ENCODE results near the gene PWWP2A.

DNA sequence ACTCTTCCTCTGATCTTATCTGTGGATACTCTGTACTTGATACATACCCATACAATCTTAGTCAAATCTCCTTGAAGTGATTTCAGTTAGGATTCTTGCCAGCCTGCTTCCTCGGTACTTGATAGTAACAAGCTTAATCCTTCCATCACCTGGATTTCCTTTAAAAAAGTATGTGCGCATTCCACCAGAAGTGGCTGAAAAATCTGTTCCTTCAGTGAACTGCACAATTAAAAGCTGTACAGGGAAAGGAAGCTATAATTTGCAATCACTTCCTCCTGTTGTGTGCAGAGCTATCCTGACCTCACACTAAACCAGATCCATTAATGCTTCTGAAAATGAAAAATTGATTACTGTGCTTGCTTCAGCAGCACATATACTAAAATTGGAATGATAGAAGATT lies 47.3 kb downstream of the PWWP2A start:
- TF ChIP-seq EP300 (IDR thresholded peaks at IDR 0.05; ENCODE audit: borderline replicate concordance in 1 of 2, low read depth in 1 of 2, low read length in 1 of 2): no peak
- TF ChIP-seq GABPA (IDR thresholded peaks at IDR 0.05; ENCODE audit: low read depth): no peak
- no peak for TF ChIP-seq CTCF (IDR thresholded peaks at IDR 0.05)
- TF ChIP-seq, protein P1, sequence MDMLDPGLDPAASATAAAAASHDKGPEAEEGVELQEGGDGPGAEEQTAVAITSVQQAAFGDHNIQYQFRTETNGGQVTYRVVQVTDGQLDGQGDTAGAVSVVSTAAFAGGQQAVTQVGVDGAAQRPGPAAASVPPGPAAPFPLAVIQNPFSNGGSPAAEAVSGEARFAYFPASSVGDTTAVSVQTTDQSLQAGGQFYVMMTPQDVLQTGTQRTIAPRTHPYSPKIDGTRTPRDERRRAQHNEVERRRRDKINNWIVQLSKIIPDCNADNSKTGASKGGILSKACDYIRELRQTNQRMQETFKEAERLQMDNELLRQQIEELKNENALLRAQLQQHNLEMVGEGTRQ (IDR thresholded peaks at IDR 0.05; ENCODE audit: borderline replicate concordance, low read depth, low read length): no peak
